Stimulated activated CD8-positive, alpha-beta memory T cell treated with anti-CD3 and anti-CD28 coated beads, Interleukin-2, amount 100 ng/mL, for 48 hours (primary cell): ENCODE results near the gene TPCN2.

Experiments used
- DNase-seq, 2 donors: peaks; one replicate each; pipeline ENCODE4 v3.0.0-alpha.2; 2020; ENCODE audit warnings: low read depth in 2 of 2

Gene TPCN2

GRCh38 chr11:69057236-69057635, 8.5 kb downstream of the TPCN2 start:
- DNase-seq = no peak

GRCh38 chr11:69057801-69058200, 9.1 kb downstream of the TPCN2 start:
- DNase-seq = no peak

GRCh38 chr11:69058511-69059270, 10.0 kb downstream of the TPCN2 start:
- no peak for DNase-seq

- no peak for DNase-seq
Measured at GRCh38 chr11:69059429-69059828, 10.7 kb downstream of the TPCN2 start.

- no peak for DNase-seq
Measured at GRCh38 chr11:69059985-69060384, 11.3 kb downstream of the TPCN2 start.

- DNase-seq = no peak
Measured at GRCh38 chr11:69060806-69061712, 12.3 kb downstream of the TPCN2 start.

- no peak for DNase-seq
Measured at GRCh38 chr11:69061713-69062053, 13.0 kb downstream of the TPCN2 start.

- DNase-seq = no peak
Measured at GRCh38 chr11:69062169-69062855, 13.6 kb downstream of the TPCN2 start.

- DNase-seq = no peak
Measured at GRCh38 chr11:69062873-69063651, 14.3 kb downstream of the TPCN2 start.

- DNase-seq = no peak
Measured at GRCh38 chr11:69063652-69064260, 15.0 kb downstream of the TPCN2 start.

- DNase-seq = no peak
Measured at GRCh38 chr11:69064394-69064957, 15.7 kb downstream of the TPCN2 start.

GRCh38 chr11:69065147-69065710, 16.5 kb downstream of the TPCN2 start:
- DNase-seq = no peak

GRCh38 chr11:69066122-69067112, 17.7 kb downstream of the TPCN2 start:
- no peak for DNase-seq

GRCh38 chr11:69067200-69067599, 18.5 kb downstream of the TPCN2 start:
- no peak for DNase-seq

- DNase-seq = no peak
Measured at GRCh38 chr11:69071086-69071800, 22.5 kb downstream of the TPCN2 start.

GRCh38 chr11:69071956-69072355, 23.2 kb downstream of the TPCN2 start:
- no peak for DNase-seq

- no peak for DNase-seq
Measured at GRCh38 chr11:69073469-69073868, 24.7 kb downstream of the TPCN2 start.

GRCh38 chr11:69074375-69075140, 25.8 kb downstream of the TPCN2 start:
- DNase-seq = no peak
